IMR-90 (cell line): Measurements from ENCODE around the gene XPR1. TPM values are rescaled to one million over a fixed set of nuclear protein-coding genes. Genes with fewer than 3 reads are reported as not detected.

Experiments used
- ATAC-seq: fragments of 200-7000 bp; cut with Tn5 transposase; 2 replicates; pipeline ENCODE4 v1.9.1; 2020; ENCODE audit warnings: low read depth, mild to moderate bottlenecking, moderate library complexity
- BruUV-seq: library from RNA; stranded (reverse); fragments of 400-500 nt; replicated peaks from 2 replicates; lab custom pipeline; 2021; lab: Mats Ljungman, UMichigan
- CTCF ChIA-PET: fragments of 300-600 bp; formaldehyde crosslinking; extraction: SDS; loops from one replicate; lab custom pipeline; 2021; ENCODE audit warnings: antibody characterized with exemption; lab: Yijun Ruan, JAX
- POLR2A ChIA-PET: fragments of 300-600 bp; sonication (Branson Sonifier 250); formaldehyde crosslinking; loops from one replicate; lab custom pipeline; 2022; ENCODE audit warnings: antibody characterized with exemption; ENCODE audit not compliant: unreplicated experiment; lab: Charles Lee
- DNase-seq: peaks from one replicate; pipeline ENCODE4 v3.0.0; 2013
- H2AFZ ChIP-seq: replicated peaks from 2 replicates; pipeline ENCODE3; 2013; ENCODE audit warnings: low read length, mild to moderate bottlenecking; ENCODE audit not compliant: poor library complexity
- H2AK5ac ChIP-seq: 2 replicates; pipeline ENCODE4 v1.6.1; 2013; ENCODE audit warnings: low read depth, low read length, inconsistent platforms
- H2AK9ac ChIP-seq: replicated peaks from 2 replicates; pipeline ENCODE3; 2013; ENCODE audit warnings: mild to moderate bottlenecking, low read depth, low read length, moderate library complexity; ENCODE audit not compliant: poor library complexity
- H2BK120ac ChIP-seq: 2 replicates; pipeline ENCODE4 v1.6.1; 2013; ENCODE audit warnings: low read depth, low read length, inconsistent platforms
- H2BK15ac ChIP-seq: 3 replicates; pipeline ENCODE4 v1.6.1; 2013; ENCODE audit warnings: low read depth, low read length, inconsistent platforms
- H2BK20ac ChIP-seq: 2 replicates; pipeline ENCODE4 v1.6.1; 2013; ENCODE audit warnings: low read depth, mild to moderate bottlenecking, inconsistent platforms, low read length, moderate library complexity
- H2BK5ac ChIP-seq: 2 replicates; pipeline ENCODE4 v1.6.1; 2013; ENCODE audit warnings: mild to moderate bottlenecking, low read depth, low read length, inconsistent platforms; ENCODE audit not compliant: poor library complexity, severe bottlenecking
- H3K14ac ChIP-seq: replicated peaks from 2 replicates; pipeline ENCODE4 v1.6.1; 2013; ENCODE audit warnings: low read depth, low read length, inconsistent platforms
- H3K18ac ChIP-seq: 2 replicates; pipeline ENCODE4 v1.6.1; 2013; ENCODE audit warnings: low read depth, low read length, control low read depth
- H3K23ac ChIP-seq: 2 replicates; pipeline ENCODE4 v1.6.1; 2013; ENCODE audit warnings: low read depth, low read length, inconsistent platforms
- H3K27ac ChIP-seq: 2 replicates; pipeline ENCODE4 v1.5.1; 2013; ENCODE audit warnings: mild to moderate bottlenecking, control low read depth, low read length; ENCODE audit not compliant: insufficient read depth
- H3K27me3 ChIP-seq: 2 replicates; pipeline ENCODE4 v1.6.1; 2013; ENCODE audit warnings: low read length; ENCODE audit not compliant: control insufficient read depth, insufficient read depth
- H3K36me3 ChIP-seq: 2 replicates; pipeline ENCODE4 v1.6.1; 2013; ENCODE audit warnings: low read length, mixed read lengths; ENCODE audit not compliant: control insufficient read depth, insufficient read depth
- H3K4ac ChIP-seq: 2 replicates; pipeline ENCODE4 v1.6.1; 2013; ENCODE audit warnings: low read depth, low read length, inconsistent platforms
- H3K4me1 ChIP-seq: 2 replicates; pipeline ENCODE4 v1.6.1; 2013; ENCODE audit warnings: low read length, mixed read lengths; ENCODE audit not compliant: control insufficient read depth, insufficient read depth
- H3K4me2 ChIP-seq: 2 replicates; pipeline ENCODE4 v1.6.1; 2013; ENCODE audit warnings: low read depth, mild to moderate bottlenecking, control low read depth, low read length, moderate library complexity
- H3K4me3 ChIP-seq: 2 replicates; pipeline ENCODE4 v1.5.1; 2013; ENCODE audit warnings: low read depth, mild to moderate bottlenecking, control low read depth, low read length, moderate library complexity; ENCODE audit not compliant: insufficient read depth
- H3K56ac ChIP-seq: 2 replicates; pipeline ENCODE4 v1.6.1; 2013; ENCODE audit warnings: low read length, inconsistent platforms; ENCODE audit not compliant: insufficient read depth; ENCODE audit errors: extremely low read depth
- H3K79me1 ChIP-seq, 2 experiments: 2 replicates each; pipeline ENCODE4 v1.6.1; 2013; ENCODE audit warnings: low read length in 2 of 2, inconsistent platforms in 1 of 2, low read depth in 1 of 2
- H3K9ac ChIP-seq: 2 replicates; pipeline ENCODE4 v1.6.1; 2013; ENCODE audit warnings: low read depth, low read length, control low read depth
- H3K9me1 ChIP-seq: 2 replicates; pipeline ENCODE4 v1.6.1; 2013; ENCODE audit warnings: low read length, inconsistent platforms; ENCODE audit not compliant: insufficient read depth
- H3K9me3 ChIP-seq: 2 replicates; pipeline ENCODE4 v1.6.1; 2013; ENCODE audit warnings: low read length; ENCODE audit not compliant: control insufficient read depth, insufficient read depth
- H4K20me1 ChIP-seq: 2 replicates; pipeline ENCODE4 v1.6.1; 2013; ENCODE audit warnings: low read length, inconsistent platforms; ENCODE audit not compliant: insufficient read depth
- H4K5ac ChIP-seq: 2 replicates; pipeline ENCODE4 v1.6.1; 2013; ENCODE audit warnings: mild to moderate bottlenecking, low read depth, low read length, control low read depth
- H4K8ac ChIP-seq, 2 experiments: 2 replicates each; pipeline ENCODE4 v1.6.1; 2013; ENCODE audit warnings: low read depth in 2 of 2, low read length in 2 of 2, control low read depth in 1 of 2, inconsistent platforms in 1 of 2
- H4K91ac ChIP-seq: 2 replicates; pipeline ENCODE4 v1.6.1; 2013; ENCODE audit warnings: low read depth, low read length, inconsistent platforms; ENCODE audit not compliant: insufficient read depth
- MAFK ChIP-seq: IDR thresholded peaks from 2 replicates; pipeline ENCODE4 v1.6.1; 2012; ENCODE audit warnings: low read depth, low read length, improper control_type of control experiment
- MAZ ChIP-seq: IDR thresholded peaks from 2 replicates; pipeline ENCODE4 v1.6.1; 2012; ENCODE audit warnings: low read depth, mild to moderate bottlenecking, low read length, improper control_type of control experiment, moderate library complexity, borderline replicate concordance
- MXI1 ChIP-seq: IDR thresholded peaks from 2 replicates; pipeline ENCODE4 v1.6.1; 2012; ENCODE audit warnings: low read depth, mild to moderate bottlenecking, low read length, moderate library complexity, borderline replicate concordance
- NFE2L2 ChIP-seq: fragments of 150-350 bp; IDR thresholded peaks from 2 replicates; pipeline ENCODE4 v1.6.1; 2016; ENCODE audit warnings: low read depth, mild to moderate bottlenecking, low read length
- SMC3 ChIP-seq: fragments of 150-350 bp; IDR thresholded peaks from 2 replicates; pipeline ENCODE4 v1.6.1; 2016; ENCODE audit warnings: low read depth, mild to moderate bottlenecking, antibody characterized with exemption, low read length, moderate library complexity
- WGBS, 2 experiments: methylation state at CpG; one replicate each; pipeline versions ENCODE4 v1.1.5 to v1.1.7; 2013; ENCODE audit warnings: missing lambda C conversion rate in 2 of 2; ENCODE audit not compliant: insufficient read length in 1 of 2; ENCODE audit errors: extremely low coverage in 2 of 2; 5-methylcytosine and 5-hydroxymethylcytosine counted together
- dilution Hi-C: fragments of 300-500 bp; cut with HindIII; formaldehyde crosslinking; loops from one replicate; pipeline ENCODE4 v1.14.3; 2018; ENCODE audit warnings: low sequenced_read_pairs; ENCODE audit not compliant: unreplicated experiment
- in situ Hi-C: fragments of 300-500 bp; cut with MboI; formaldehyde crosslinking; loops from 3 replicates; pipeline ENCODE4 v1.14.3; 2019; ENCODE audit warnings: low sequenced_read_pairs, inconsistent platforms, mixed read lengths
- intact Hi-C: fragments of 100-400 bp; cut with micrococcal nuclease; formaldehyde crosslinking; loops from 2 replicates; pipeline ENCODE4 v1.10.0; 2022
- polyA plus RNA-seq, 3 experiments: library from polyadenylated mRNA; depleted of rRNA; stranded (reverse); fragments of >200 nt; gene quantifications; 2 replicates each; pipeline ENCODE4 v1.2.3, GENCODE V29; 2012; ENCODE audit warnings: low replicate concordance in 1 of 3
- total RNA-seq: library from RNA; depleted of rRNA; stranded (reverse); fragments of >200 nt; gene quantifications from 2 replicates; pipeline ENCODE4 v1.2.3, GENCODE V29; 2012
- TF ChIP-seq, protein P1 (sequence below): conservative IDR thresholded peaks from 2 replicates; pipeline ENCODE4 v1.5.1; 2012; ENCODE audit warnings: mild to moderate bottlenecking, low read depth, low read length, improper control_type of control experiment

XPR1 gene
- total and polyA plus RNA-seq, 2 of the 4 experiments (the other 2 are of a cell fraction): 11.8 to 25.1 TPM

DNA sequence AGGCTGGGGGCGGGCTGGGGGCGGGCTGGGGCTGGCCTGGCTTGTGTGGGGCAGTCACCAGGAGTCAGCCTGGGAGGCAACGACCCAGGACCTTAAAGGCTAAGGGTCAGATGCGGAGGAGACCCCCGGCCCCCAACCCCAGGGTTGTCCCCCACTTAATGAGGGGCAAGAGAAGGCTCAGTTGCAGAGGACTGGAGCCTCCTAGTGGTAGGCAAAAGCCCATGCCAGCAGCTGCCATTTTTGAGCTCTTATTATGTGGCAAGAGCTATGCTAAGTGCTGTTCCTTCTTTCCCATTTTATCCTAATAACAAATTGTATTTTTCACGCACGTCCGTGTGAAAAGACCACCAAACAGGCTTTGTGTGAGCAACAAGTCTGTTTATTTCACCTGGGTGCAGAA is 288.9 kb downstream of the XPR1 start:
- no peak overlapping the region for H2AK5ac ChIP-seq
- CTCF ChIA-PET: interaction anchor here (0.6 to 0.8 kb wide), 2 partner anchors 9 to 22 kb away, joined by 3 to 5 read pairs; partner anchors contain the start of gene KIAA1614
- H3K79me1 ChIP-seq: peaks cover 0 to 2% of the 10 kb centered on the region in 2 experiments; a peak in 1 of 4 replicates
- no peak overlapping the region for H2BK15ac ChIP-seq
- H4K91ac ChIP-seq: no peak overlapping the region
- no peak for TF ChIP-seq MAFK
- TF ChIP-seq MXI1: no peak
- 0 out of 2 replicates have a peak, but pooled peaks have one; percentile 11 for TF ChIP-seq SMC3
- TF ChIP-seq MAZ: no peak
- TF ChIP-seq NFE2L2: no peak
- TF ChIP-seq, protein P1, sequence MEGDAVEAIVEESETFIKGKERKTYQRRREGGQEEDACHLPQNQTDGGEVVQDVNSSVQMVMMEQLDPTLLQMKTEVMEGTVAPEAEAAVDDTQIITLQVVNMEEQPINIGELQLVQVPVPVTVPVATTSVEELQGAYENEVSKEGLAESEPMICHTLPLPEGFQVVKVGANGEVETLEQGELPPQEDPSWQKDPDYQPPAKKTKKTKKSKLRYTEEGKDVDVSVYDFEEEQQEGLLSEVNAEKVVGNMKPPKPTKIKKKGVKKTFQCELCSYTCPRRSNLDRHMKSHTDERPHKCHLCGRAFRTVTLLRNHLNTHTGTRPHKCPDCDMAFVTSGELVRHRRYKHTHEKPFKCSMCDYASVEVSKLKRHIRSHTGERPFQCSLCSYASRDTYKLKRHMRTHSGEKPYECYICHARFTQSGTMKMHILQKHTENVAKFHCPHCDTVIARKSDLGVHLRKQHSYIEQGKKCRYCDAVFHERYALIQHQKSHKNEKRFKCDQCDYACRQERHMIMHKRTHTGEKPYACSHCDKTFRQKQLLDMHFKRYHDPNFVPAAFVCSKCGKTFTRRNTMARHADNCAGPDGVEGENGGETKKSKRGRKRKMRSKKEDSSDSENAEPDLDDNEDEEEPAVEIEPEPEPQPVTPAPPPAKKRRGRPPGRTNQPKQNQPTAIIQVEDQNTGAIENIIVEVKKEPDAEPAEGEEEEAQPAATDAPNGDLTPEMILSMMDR: peak; percentile 21; the same call in 1 of the 2 replicates
- DNase-seq (no peak), ATAC-seq (no peak)
- in situ Hi-C loops (no loop called here), dilution Hi-C loops (no loop called here), intact Hi-C loops (no loop called here)
- H4K20me1 ChIP-seq: no peaks in the 10 kb centered on the region
- H3K4ac ChIP-seq: no peak overlapping the region
- no peak overlapping the region for H2AFZ ChIP-seq
- no peak overlapping the region for H2AK9ac ChIP-seq
- peaks cover 2% of the 10 kb centered on the region; the same call in 1 of the 2 replicates for H3K4me1 ChIP-seq
- H3K9me3 ChIP-seq: no peaks in the 10 kb centered on the region
- H4K5ac ChIP-seq: no peak overlapping the region
- H3K18ac ChIP-seq: no peak overlapping the region
- H3K4me2 ChIP-seq: no peak overlapping the region
- POLR2A ChIA-PET: no interaction called here
- H3K36me3 ChIP-seq: peaks cover 27% of the 10 kb centered on the region; the same call in 1 of the 2 replicates
- 0 out of 2 replicates have a peak, but pooled peaks cover 4% of the 10 kb centered on the region for H3K9me1 ChIP-seq
- no peaks in the 10 kb centered on the region for H3K27me3 ChIP-seq
- no peak overlapping the region for H3K23ac ChIP-seq
- H3K9ac ChIP-seq: no peak overlapping the region
- no peak overlapping the region for H2BK20ac ChIP-seq
- no peak overlapping the region for H3K14ac ChIP-seq
- H4K8ac ChIP-seq: no peak overlapping the region
- no peak overlapping the region for H2BK5ac ChIP-seq
- no peak overlapping the region for H3K27ac ChIP-seq
- WGBS, 2 experiments: 80% methylated on average over 1 of the region's 8 CpGs; no CpG with 5 or more reads in 1 of the 2 experiments
- H3K56ac ChIP-seq: no peak overlapping the region
- no TSS peak for BruUV-seq
- H3K4me3 ChIP-seq: no peak overlapping the region
- no peak overlapping the region for H2BK120ac ChIP-seq
